ENCODE results near the gene PCBD2.
"Not testable (repeated sequence)": the region's sequence is repeated elsewhere in the genome, so short reads cannot be mapped to it uniquely, and the experiment has no call there.

PCBD2 gene

GRCh38 chr5:134963098-134963497 lies 58.2 kb downstream of the PCBD2 start:
- DNase-seq (ENCODE audit: low read depth): no peak

- DNase-seq (ENCODE audit: low read depth): no peak
These were observed 59.7 kb downstream of the PCBD2 start for GRCh38 chr5:134964359-134965270.

GRCh38 chr5:134965271-134965825 lies 60.4 kb downstream of the PCBD2 start:
- no peak for DNase-seq (ENCODE audit: low read depth)

GRCh38 chr5:134967607-134968006 lies 62.7 kb downstream of the PCBD2 start, which contains the start of gene CATSPER3:
CATSPER3 (plus strand) TSS chr5:134967907; CDS start chr5:134967992, 85 bp downstream.
- no peak for DNase-seq (ENCODE audit: low read depth)

GRCh38 chr5:134968055-134968454 lies 63.1 kb downstream of the PCBD2 start:
- no peak for DNase-seq (ENCODE audit: low read depth)

- DNase-seq (ENCODE audit: low read depth): no peak
These were observed 64.2 kb downstream of the PCBD2 start for GRCh38 chr5:134969166-134969565.

- peak; percentile 62 for DNase-seq (ENCODE audit: low read depth)
These were observed 70.3 kb downstream of the PCBD2 start for GRCh38 chr5:134975078-134975715.

GRCh38 chr5:134975843-134976242 lies 70.9 kb downstream of the PCBD2 start:
- no peak for DNase-seq (ENCODE audit: low read depth)

GRCh38 chr5:134976841-134977240 lies 71.9 kb downstream of the PCBD2 start:
- DNase-seq (ENCODE audit: low read depth): no peak

- DNase-seq (ENCODE audit: low read depth): no peak
These were observed 74.5 kb downstream of the PCBD2 start for GRCh38 chr5:134979416-134979815.

- peak; percentile 23 for DNase-seq (ENCODE audit: low read depth)
These were observed 77.3 kb downstream of the PCBD2 start for GRCh38 chr5:134982230-134982629.

- peak; percentile 89 for DNase-seq (ENCODE audit: low read depth)
These were observed 84.4 kb downstream of the PCBD2 start for GRCh38 chr5:134989266-134989830.

- DNase-seq (ENCODE audit: low read depth): not testable (repeated sequence)
These were observed 85.3 kb downstream of the PCBD2 start for GRCh38 chr5:134990183-134990582.

- DNase-seq (ENCODE audit: low read depth): no peak
These were observed 87.2 kb downstream of the PCBD2 start for GRCh38 chr5:134992148-134992547.

- no peak for DNase-seq (ENCODE audit: low read depth)
These were observed 88.2 kb downstream of the PCBD2 start for GRCh38 chr5:134993161-134993560.

- no peak for DNase-seq (ENCODE audit: low read depth)
These were observed 89.7 kb downstream of the PCBD2 start for GRCh38 chr5:134994560-134995156.

GRCh38 chr5:134995850-134996402 lies 91.0 kb downstream of the PCBD2 start:
- no peak for DNase-seq (ENCODE audit: low read depth)

- no peak for DNase-seq (ENCODE audit: low read depth)
These were observed 92.1 kb downstream of the PCBD2 start for GRCh38 chr5:134997015-134997414.

GRCh38 chr5:134998068-134998467 lies 93.1 kb downstream of the PCBD2 start:
- DNase-seq (ENCODE audit: low read depth): not testable (repeated sequence)

- DNase-seq (ENCODE audit: low read depth): no peak
These were observed 99.4 kb downstream of the PCBD2 start for GRCh38 chr5:135004376-135004775.

- no peak for DNase-seq (ENCODE audit: low read depth)
These were observed 100.1 kb downstream of the PCBD2 start for GRCh38 chr5:135005076-135005475.

- no peak for DNase-seq (ENCODE audit: low read depth)
These were observed 102.4 kb downstream of the PCBD2 start for GRCh38 chr5:135007305-135007704.
